ENCODE data around the gene GTF3C1.

DNA sequence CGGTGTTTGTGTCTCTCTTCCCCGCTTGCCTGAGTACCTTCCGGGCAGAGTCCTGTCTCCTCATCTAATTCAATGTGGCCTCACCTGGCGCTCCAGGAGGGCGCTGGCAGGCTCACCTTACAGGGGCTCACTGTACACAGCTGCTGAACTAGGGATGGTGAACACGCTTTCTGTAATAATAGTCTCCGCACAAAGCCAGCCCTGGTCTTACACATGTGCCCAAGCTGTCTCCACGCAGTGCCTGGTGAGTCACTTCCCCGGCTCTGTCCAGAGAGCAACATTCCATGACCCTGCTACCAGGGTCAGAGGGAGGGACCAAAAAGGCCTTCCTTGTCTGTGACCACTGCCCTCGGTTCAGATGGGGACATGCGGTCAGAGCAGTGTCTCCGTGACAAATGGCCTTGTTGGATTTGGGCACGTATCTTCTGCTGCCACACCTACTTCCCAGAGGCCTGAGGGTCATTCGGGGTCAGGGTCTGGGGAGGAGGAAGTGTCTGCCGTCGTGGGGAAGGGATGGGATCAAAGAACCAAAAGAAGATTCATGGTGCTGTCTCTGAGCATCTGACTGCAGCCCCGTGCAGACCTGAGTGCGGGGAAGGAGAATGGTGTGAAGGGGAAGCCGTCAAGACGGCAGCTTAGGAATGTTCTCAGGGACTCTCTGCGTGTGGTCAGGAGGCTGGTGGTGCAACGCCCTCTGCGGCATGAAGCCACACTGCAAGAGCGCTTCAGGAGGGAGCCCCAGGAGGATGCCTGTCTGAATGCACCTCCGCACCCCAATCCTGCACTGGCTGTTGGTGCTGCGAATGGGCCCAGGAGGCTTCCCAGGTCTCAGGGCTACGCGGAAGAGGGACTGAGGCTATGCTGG lies 78.9 kb downstream of the GTF3C1 start:
- TF ChIP-seq SUZ12 (IDR thresholded peaks at IDR 0.05; ENCODE audit: extremely low read depth, insufficient read depth, insufficient read length) (no peak), YY1 (IDR thresholded peaks at IDR 0.05; ENCODE audit: insufficient read depth, insufficient read length) (no peak), ZNF274 (IDR thresholded peaks at IDR 0.05; ENCODE audit: low read depth, low read length) (no peak)

All from NT2/D1 (cell line).